ENCODE data around the gene SHANK3.
A peak's percentile ranks its signal among the peaks of the same experiment; 100 is the strongest.
"Not testable (repeated sequence)": the region's sequence is repeated elsewhere in the genome, so short reads cannot be mapped to it uniquely, and the experiment has no call there.

The SHANK3 gene

DNA sequence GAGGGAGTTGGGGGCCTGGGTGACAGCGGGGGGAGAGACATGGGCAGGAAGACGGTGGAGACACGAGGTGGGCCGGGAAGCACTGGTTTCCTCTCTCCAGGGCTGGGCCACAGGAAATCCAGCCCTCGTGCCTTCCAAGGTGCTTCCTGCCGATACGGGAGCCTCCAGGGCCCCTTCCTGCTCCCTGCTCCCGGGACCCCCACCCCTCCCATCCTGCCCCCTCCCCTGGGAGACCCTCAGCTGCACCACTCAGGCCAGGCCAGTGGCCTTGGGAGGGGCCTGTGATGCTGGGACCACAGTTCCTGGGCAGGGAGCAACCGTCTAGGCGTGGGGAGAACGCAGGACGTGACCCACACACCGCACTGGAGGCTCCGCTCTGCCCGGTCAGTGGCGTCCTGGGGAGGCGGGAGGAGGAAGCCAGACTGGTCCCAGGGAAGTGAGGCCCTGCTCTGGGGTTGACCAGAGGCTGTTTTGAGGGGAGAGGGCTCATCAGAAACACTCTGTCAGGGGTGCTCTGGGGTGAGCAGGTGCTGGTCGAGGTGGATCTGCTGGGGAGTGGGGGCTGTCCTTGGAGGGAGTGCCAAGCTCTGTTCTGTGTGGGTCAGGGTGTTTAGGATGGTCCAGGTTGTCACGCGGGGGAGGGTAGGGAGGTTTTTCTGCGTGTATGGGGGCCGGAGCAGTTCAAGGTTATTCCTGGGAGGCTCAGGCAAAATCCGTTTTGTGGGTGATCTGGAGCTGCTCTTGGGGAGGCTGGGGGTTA is at the start of gene SHANK3:
SHANK3 (plus strand) TSS at position 353 of the 760 bp plus-strand sequence.
- no peak for DNase-seq (ENCODE audit: low read depth)

- no peak for DNase-seq (ENCODE audit: low read depth)
Observed at GRCh38 chr22:50624347-50625130, 48.1 kb upstream of the SHANK3 start.

- no peak for DNase-seq (ENCODE audit: low read depth)
Observed at GRCh38 chr22:50625131-50625567, 47.5 kb upstream of the SHANK3 start.

- DNase-seq (ENCODE audit: low read depth): no peak
Observed at GRCh38 chr22:50625568-50626313, 46.9 kb upstream of the SHANK3 start.

GRCh38 chr22:50626314-50626849 is 46.2 kb upstream of the SHANK3 start:
- DNase-seq (ENCODE audit: low read depth): no peak

- no peak for DNase-seq (ENCODE audit: low read depth)
Observed at GRCh38 chr22:50626850-50627641, 45.6 kb upstream of the SHANK3 start.

DNA sequence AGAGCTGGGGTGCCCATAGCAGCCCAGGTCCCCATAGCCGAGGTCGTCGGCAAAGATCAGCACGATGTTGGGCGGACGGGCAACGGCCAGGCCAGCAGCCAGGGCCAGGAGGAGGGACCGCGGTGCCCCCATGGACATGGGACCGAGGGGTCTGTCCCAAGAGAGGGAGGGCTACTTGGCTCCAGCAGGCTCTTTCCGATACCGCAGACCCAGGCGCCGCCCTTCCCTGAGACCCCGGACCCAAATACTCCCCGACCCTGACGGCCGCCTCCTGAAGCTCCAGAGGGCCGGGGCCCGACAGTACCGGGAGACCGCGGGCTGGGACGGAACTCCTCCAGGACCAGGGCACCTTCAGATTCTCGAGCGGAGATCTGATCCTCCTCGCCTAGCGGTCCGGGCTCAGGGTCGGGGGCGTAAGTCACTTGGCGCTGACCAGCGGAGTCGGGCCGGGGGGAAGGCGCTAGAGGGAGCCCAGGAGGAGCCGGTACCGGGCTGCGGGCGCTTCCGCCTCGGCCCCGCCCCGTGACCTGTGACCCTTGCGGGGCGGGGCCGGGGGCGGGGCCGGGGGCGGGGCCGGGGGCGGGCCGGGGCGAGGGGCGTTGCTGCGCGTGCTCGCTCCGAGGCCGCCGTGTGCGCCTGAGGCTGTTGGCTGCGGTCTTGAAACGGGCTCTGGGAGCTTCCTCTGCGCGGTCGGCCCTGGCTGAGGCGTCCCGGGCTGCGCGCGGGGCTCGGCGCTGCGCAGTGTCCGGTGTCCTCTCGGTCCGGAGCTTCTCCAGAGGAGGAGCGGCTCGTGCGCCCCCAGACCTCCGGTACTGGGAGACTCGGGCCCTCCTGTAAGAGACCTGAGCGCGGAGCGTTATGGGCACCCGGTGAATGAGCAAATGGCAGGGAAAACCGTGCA is 44.7 kb upstream of the SHANK3 start, which contains the start of gene ARSA:
ARSA (minus strand) TSS at position 511 of the 901 bp plus-strand sequence; CDS start at position 138, 373 bp downstream.
- DNase-seq (ENCODE audit: low read depth): peak; percentile 69

DNA sequence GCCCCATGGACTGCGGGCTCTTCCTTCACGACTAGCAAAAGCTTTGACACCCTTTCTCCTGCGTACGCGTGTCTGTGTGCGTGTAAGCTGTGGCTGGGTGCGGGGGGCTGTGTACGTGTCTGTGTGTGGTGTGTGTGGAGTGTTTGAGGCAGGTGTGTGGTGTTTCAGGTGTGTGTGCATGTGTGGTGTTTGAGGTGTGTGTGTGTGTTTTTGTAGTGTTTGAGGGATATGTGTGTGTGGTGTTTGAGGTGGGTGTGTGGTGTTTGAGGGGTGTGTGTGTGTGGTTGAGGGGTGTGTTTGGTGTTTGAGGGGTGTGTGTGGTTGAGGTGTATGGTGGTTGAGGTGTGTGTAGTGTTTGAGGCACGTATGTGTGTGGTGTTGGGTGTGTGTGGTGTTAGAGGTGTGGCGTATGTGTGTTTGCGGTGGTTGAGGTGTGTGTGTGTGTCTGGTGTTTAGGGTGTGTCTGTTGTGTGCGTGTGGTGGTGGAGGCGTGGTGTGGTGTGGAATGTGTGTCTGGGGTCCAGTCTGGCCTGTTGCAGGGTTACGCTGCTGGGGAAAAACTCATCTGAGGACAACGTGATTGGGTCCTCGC is 44.0 kb upstream of the SHANK3 start:
- DNase-seq (ENCODE audit: low read depth): no peak

DNA sequence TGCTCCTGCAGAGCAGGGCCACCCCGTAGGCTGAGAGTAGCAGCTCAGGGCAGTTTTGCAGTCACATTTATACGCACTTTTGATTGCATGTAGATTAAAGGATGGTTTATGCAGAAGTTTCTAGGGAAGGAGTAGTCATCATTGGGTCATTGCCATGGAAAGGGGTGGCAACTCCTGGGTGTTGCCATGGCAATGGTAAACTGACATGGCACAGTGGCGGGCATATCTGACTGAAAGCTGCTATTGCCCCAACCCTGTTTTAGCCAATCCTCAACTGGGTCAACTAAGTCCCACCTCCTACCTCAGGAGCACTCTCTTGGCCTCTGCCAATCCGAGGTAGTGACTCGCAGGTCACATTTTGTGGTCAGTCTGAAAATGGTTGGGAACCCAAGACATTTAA is 42.2 kb upstream of the SHANK3 start:
- DNase-seq (ENCODE audit: low read depth): no peak

DNA sequence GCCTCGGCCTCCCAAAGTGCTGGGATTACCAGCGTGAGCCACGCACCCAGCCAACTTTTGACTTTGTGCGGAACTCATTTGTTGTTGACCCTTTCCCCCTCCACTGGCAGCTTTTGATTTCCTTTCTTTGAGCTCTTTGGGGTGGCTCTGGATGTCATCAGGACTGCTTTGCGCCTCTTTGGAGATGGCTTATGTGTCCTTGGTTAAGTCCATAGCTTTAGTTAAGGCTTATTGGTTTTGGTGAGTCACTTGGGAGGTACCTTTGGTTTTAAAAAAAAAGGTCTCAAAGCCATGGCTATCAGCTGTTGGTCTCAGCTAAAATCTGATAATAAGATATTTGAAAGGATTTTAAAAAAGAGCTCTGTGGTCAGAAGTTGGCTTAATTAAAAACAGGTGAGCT is 39.5 kb upstream of the SHANK3 start:
- no peak for DNase-seq (ENCODE audit: low read depth)

DNA sequence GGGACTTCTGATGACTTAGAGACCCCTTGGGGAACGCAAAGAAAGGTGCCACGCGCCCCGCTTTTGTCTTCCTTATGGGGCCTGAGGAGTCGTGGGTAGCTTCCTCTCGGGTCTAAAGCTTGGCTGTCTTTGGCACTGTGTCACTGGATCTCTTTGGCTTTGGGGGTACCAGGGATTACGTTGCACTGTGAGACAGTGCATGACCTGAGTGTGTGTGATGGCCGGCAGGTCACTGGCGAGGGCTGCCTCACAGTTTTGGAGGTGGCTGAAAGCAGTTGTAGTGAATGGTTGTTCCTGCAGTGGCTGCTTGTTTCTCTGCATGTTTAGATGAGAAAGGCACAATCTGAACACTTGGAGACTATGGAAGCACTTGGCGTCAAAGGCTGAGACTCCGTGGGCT is 38.9 kb upstream of the SHANK3 start:
- DNase-seq (ENCODE audit: low read depth): no peak

GRCh38 chr22:50635591-50635990 is 37.0 kb upstream of the SHANK3 start:
- no peak for DNase-seq (ENCODE audit: low read depth)

- DNase-seq (ENCODE audit: low read depth): not testable (repeated sequence)
Observed at GRCh38 chr22:50640296-50640695, 32.3 kb upstream of the SHANK3 start.

- no peak for DNase-seq (ENCODE audit: low read depth)
Observed at GRCh38 chr22:50640857-50641647, 31.6 kb upstream of the SHANK3 start.

- no peak for DNase-seq (ENCODE audit: low read depth)
Observed at GRCh38 chr22:50641696-50642607, 30.7 kb upstream of the SHANK3 start.

- not testable (repeated sequence) for DNase-seq (ENCODE audit: low read depth)
Observed at GRCh38 chr22:50643021-50643820, 29.4 kb upstream of the SHANK3 start.

GRCh38 chr22:50643821-50644101 is 28.9 kb upstream of the SHANK3 start:
- DNase-seq (ENCODE audit: low read depth): not testable (repeated sequence)

Measured in activated T-cell treated with anti-CD3 and anti-CD28 coated beads for 24 hours (primary cell).